ENCODE measurements around the gene AQP2.
"Not testable (repeated sequence)": the region's sequence is repeated elsewhere in the genome, so short reads cannot be mapped to it uniquely, and the experiment has no call there.

The AQP2 gene

GRCh38 chr12:49984476-49985359 lies 34.2 kb downstream of the AQP2 start:
- no peak for DNase-seq (ENCODE audit: extremely low read depth in 1 of 2, low read depth in 1 of 2)

- no peak for DNase-seq (ENCODE audit: extremely low read depth in 1 of 2, low read depth in 1 of 2)
Observed at GRCh38 chr12:49985981-49986380, 35.4 kb downstream of the AQP2 start.

GRCh38 chr12:49986476-49986875 lies 35.9 kb downstream of the AQP2 start:
- DNase-seq (ENCODE audit: extremely low read depth in 1 of 2, low read depth in 1 of 2): not testable (repeated sequence)

GRCh38 chr12:49987625-49988303 lies 37.2 kb downstream of the AQP2 start:
- DNase-seq (ENCODE audit: extremely low read depth in 1 of 2, low read depth in 1 of 2): no peak

- DNase-seq (ENCODE audit: extremely low read depth in 1 of 2, low read depth in 1 of 2): not testable (repeated sequence)
Observed at GRCh38 chr12:49989400-49989799, 38.9 kb downstream of the AQP2 start.

- DNase-seq (ENCODE audit: extremely low read depth in 1 of 2, low read depth in 1 of 2): no peak
Observed at GRCh38 chr12:49990273-49990672, 39.7 kb downstream of the AQP2 start.

- DNase-seq (ENCODE audit: extremely low read depth in 1 of 2, low read depth in 1 of 2): no peak
Observed at GRCh38 chr12:49998453-49998852, 47.9 kb downstream of the AQP2 start.

GRCh38 chr12:50003595-50003994 lies 53.1 kb downstream of the AQP2 start:
- no peak for DNase-seq (ENCODE audit: extremely low read depth in 1 of 2, low read depth in 1 of 2)

- no peak for DNase-seq (ENCODE audit: extremely low read depth in 1 of 2, low read depth in 1 of 2)
Observed at GRCh38 chr12:50004696-50005095, 54.2 kb downstream of the AQP2 start.

GRCh38 chr12:50005175-50005574 lies 54.6 kb downstream of the AQP2 start:
- DNase-seq (ENCODE audit: extremely low read depth in 1 of 2, low read depth in 1 of 2): no peak

GRCh38 chr12:50006280-50006679 lies 55.7 kb downstream of the AQP2 start:
- no peak for DNase-seq (ENCODE audit: extremely low read depth in 1 of 2, low read depth in 1 of 2)

- DNase-seq (ENCODE audit: extremely low read depth in 1 of 2, low read depth in 1 of 2): no peak
Observed at GRCh38 chr12:50006754-50007442, 56.4 kb downstream of the AQP2 start.
